Brain pericyte (primary cell): ENCODE results near the gene TTC27.

ENCODE experiments used
- DNase-seq: peaks from one replicate; pipeline ENCODE4 v3.0.0-alpha.2; 2012; ENCODE audit warnings: low read depth, low spot score

TTC27 gene

GRCh38 chr2:32668254-32668653, 40.4 kb downstream of the TTC27 start:
- DNase-seq, result no peak

DNA sequence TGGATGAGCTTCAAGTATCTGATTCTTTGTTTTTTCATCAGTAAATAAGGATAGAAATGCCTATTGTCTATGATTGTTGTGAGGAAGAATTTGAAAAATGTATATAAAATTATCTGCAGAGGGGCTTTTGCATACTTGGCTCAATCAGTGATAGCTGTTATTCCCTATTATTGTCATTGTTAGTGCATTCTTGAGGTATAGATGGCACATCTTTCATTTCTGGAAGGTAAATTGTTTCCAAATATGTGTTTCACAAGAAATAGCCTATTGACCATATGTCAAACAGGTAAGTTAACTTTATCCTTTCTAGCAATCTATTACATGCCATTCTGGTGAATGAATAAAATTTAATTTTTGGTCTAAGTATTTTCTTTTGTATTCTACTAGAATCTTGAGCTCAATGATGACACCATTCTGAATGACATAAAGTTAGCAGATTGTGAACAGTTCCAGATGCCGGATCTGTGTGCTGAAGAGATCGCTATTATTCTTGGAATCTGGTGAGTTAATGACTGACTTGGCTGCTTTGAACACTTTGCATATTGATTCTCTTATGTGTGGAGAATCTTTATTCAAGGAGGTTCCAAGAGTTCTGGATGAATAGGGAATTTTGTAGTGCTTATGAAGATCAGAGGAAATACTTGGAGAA, 44.2 kb downstream of the TTC27 start:
- no peak for DNase-seq

DNA sequence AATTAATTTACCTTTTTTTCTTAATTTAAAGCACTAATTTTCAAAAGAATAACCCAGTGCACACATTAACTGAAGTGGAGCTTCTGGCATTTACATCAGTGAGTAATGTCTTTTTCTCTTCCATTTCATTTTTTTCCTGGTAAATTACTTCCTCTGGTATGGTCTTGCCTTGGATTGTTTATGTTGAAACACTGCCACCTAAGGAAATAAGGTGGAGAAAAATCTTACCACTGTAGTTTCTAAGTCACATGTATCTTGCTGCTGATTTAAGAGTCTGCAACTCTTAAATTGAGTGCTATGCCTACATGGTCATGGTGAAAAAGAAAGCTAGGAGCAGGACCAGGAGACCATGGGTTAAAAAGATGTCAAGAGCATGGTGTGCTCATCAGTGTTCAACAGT, 51.0 kb downstream of the TTC27 start:
- DNase-seq, result no peak

GRCh38 chr2:32680942-32681341, 53.1 kb downstream of the TTC27 start:
- DNase-seq, result no peak

DNA sequence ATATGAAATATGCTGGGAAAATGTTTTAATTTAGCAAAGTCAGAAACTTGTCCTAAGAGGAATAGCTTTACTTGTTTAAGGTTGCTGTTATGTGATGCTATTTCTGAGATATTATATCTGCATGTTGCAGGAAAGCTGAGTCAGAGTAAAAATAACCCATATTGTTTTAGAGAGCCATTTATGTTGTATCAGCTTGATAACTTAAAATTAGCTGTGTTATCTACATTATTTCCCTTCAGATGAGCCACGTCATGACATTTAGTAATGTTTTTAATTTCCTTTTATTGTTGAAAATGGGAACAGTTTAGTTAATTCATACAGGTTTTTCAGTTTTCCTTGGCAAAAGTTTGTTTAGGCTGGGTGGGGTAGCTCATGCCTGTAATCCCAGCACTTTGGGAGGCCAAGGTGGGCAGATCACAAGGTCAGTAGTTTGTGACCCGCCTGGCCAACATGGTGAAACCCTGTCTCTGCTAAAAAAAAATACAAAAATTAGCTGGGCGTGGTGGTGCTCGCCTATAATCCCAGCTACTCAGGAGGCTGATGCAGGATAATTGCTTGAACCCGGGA, 55.8 kb downstream of the TTC27 start:
- DNase-seq, result no peak

DNA sequence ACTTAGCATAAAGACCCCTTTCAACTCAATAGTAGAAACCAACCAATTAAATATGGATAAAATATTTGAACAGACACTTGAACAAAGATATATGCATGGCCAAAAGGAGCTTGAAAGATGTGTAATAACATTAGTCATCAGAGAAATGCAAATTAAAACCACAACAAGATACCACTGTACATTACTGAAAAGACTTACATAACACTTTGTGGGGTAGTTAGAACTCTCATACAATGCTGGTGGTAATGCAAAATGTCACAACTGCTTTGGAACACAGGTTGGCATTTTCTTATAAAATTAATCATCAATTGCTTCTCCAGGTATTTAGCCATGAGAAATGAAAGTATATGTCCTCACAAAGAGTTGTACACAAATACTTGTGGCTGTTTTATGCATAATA, 60.7 kb downstream of the TTC27 start:
- no peak for DNase-seq

GRCh38 chr2:32691678-32692077, 63.8 kb downstream of the TTC27 start:
- DNase-seq, result no peak

GRCh38 chr2:32696439-32696838, 68.6 kb downstream of the TTC27 start:
- DNase-seq, result no peak

DNA sequence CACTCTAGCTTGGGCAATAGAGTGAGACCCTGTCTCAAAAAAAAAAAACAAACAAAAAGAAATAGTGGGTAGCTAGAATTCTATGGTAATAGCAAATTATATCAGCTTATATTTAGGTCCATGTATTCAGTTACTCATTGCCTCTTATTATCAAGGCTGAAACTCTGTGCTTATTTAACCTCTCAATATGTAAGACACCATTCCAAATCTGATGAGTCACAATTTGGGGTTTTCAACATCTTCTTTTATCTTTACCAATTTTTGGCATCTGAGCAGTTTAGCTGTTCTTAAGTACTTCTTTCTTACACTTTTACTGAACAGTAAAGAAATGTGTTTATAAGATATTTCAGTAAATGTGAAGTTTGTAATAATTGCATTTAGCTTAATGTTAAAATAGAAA, 69.3 kb downstream of the TTC27 start:
- DNase-seq, result peak; percentile 4

DNA sequence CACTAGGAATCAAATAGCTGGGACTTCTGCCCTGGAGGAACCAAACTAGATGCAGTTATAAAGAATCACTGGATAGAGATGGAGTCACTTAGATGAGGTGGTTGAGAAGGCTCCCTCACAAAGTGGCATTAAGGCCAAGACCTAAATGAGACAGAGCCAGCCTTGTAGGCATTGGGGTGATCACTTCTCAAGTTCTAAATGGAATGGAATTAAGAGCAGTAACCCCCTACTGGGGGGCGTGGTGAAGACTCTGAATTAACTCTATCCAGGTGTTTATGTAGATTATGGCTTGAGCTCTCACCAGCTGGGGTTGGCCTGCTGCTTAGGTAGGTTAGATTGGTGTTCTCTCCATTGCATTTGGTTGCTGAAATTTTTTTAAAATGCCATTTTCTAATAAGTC, 71.3 kb downstream of the TTC27 start:
- no peak for DNase-seq

GRCh38 chr2:32701806-32702205, 74.0 kb downstream of the TTC27 start:
- no peak for DNase-seq

GRCh38 chr2:32702303-32703064, 74.6 kb downstream of the TTC27 start:
- no peak for DNase-seq

- DNase-seq, result no peak
Measured at GRCh38 chr2:32706815-32707579, 79.1 kb downstream of the TTC27 start.

DNA sequence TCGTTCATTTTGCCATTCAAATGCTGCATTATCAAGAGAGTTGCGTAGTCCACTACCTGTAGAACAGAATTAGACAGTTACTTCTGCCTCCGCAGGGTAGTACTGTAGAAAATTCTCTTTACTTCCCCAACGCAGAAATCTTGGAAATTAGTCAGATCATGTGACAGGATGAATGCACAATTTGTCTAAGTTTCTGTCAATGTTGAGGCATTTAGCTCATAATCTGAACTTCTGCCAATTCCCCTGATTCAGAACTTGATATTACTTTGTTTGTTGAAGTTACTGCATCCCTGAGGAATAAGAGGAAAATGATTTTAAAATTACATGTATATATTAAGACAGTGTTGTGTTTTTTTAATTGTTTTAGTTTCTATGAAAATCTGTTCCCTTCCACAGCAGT, 83.4 kb downstream of the TTC27 start:
- DNase-seq, result peak; percentile 45

GRCh38 chr2:32711908-32712501, 84.2 kb downstream of the TTC27 start:
- DNase-seq, result no peak

- DNase-seq, result no peak
Measured at GRCh38 chr2:32712870-32713269, 85.0 kb downstream of the TTC27 start.

GRCh38 chr2:32714521-32714920, 86.7 kb downstream of the TTC27 start:
- no peak for DNase-seq

GRCh38 chr2:32715391-32715841, 87.6 kb downstream of the TTC27 start:
- no peak for DNase-seq

DNA sequence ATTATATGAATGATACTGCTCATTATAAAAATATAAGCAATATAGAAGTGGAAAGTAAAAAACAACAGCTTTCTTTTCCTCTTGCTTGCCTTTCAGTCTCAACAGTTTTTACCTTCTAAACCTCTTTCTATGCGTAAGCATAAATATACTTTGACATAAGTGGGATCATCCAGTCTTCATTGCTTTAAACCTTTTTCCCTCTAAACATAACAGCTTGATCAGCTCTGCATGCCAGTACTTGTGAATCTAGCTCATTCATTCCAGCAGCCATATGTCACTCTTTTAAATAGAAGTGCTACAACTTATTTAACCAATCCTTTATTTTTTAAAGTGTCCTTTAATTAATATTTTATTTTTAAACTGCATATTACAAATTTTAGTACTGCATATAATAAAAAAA, 88.1 kb downstream of the TTC27 start:
- no peak for DNase-seq

DNA sequence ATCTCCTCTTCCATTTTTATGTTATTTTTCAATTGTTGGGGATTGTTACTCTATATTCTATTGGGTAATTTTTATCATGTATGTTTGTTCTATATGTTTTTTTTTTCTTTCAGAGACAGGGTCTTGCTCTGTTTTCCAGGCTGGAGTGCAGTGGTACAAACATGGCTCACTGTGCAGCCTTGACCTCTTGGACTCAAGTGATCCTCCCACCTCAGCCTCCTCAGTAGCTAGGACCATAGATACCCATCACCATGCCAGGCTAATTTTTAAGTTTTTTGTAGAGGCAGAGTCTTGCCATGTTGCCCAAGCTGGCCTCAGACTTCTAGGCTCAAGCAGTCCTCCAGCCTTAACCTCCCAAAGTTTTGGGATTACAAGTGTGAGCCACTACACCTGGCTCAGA, 88.7 kb downstream of the TTC27 start:
- DNase-seq, result no peak

- DNase-seq, result no peak
Measured at GRCh38 chr2:32718752-32719151, 90.9 kb downstream of the TTC27 start.

GRCh38 chr2:32719430-32719829, 91.6 kb downstream of the TTC27 start:
- DNase-seq, result no peak
